Stimulated activated CD8-positive, alpha-beta memory T cell treated with anti-CD3 and anti-CD28 coated beads, Interleukin-2, amount 100 ng/mL, for 48 hours (primary cell): ENCODE measurements around the gene KDF1.

Experiments used
- DNase-seq, 2 donors: peaks; one replicate each; pipeline ENCODE4 v3.0.0-alpha.2; 2020; ENCODE audit warnings: low read depth in 2 of 2

The KDF1 gene

DNA sequence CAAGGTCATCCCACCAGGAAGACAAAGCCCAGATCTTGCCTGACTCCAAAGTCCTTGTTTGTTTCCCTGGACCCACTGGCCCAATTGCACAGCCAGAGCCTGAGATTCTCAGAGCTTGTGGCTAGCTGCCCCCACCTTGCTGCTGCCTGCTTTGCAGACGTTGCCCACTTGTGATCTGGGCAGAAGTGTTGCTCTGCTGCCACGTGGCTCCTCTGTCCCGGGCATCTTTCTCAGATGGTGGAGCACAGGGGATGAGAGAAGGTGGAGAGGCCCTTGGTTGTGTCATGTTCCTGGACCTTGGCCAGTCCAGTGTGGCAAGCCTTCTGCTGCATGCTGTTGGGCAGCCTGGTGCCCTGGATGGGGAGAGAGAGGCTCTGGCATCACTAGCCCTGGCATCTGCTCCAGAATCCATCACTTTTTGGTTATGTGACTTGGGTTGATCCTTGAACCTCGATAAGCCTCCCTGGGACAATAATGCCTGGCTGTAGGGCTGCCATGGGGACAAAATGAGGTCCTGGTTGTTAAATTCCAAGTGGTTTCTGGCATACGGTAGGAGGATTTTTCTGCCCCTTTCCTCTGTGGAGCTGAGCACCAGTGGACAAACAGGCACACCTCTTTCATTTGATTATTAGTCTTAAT lies 44.9 kb downstream of the KDF1 start:
- DNase-seq = no peak

DNA sequence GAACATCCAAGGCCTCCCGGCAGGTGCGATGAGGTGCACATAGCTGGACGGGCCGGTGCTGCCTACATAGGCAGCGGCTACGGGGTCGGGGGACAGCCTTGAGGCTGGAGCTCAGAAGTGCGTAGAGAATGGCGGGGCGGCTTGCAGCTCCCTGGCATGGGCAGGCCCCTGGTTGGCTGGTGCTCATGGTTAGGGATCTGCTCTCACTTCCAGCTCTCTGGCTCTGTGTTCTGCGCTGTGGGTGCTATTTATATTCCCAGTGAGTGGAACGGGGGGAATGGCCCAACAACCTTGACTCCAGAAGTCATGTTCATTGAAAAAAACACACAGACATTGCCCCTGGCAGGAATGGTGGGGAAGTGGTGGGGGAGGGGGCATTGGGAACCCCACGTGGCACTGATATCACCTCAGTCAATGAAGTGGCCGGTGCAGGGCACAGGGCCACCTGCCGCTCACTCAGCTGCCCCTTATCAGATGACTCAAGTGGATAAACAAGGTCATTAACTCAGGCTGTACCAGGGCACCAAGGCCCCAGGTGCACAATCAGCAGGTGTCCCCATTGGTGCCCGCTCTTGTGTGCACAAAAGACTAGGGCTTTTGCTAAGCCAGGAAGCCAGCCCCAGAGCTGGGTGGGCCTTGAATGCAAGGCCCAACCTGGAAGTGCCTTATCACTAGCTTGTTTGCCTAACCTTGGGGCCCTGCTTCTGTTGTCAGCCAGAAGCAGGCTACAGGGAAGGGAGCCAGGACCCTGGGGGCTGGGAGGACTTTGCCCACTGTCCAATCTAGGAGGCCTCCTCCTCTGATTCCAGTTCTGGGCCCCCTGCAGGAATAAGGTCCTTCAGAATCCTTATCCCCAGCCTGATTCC lies 46.3 kb downstream of the KDF1 start, which contains the start of gene NR0B2:
Gene NR0B2 (minus strand): TSS at position 222 of the 866 bp plus-strand sequence. CDS start 35 bp downstream, at position 187.
- DNase-seq = no peak

DNA sequence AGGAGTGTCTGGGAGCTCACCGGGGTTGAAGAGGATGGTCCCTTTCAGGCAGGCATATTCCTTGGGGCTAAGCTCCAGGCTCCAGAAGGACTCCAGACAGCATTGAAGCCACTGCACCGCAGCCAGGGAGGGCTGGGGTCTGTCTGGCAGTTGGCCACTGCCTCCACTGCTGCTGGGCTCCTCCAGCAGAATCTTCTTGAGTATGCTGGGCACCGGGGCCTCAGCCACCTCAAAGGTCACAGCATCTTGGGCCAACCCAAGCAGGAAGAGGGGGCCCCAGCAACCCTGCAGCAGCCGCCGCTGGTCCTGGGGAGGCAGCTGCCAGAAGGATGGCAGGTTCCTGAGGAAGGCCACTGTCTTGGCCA lies 46.9 kb downstream of the KDF1 start:
- no peak for DNase-seq

DNA sequence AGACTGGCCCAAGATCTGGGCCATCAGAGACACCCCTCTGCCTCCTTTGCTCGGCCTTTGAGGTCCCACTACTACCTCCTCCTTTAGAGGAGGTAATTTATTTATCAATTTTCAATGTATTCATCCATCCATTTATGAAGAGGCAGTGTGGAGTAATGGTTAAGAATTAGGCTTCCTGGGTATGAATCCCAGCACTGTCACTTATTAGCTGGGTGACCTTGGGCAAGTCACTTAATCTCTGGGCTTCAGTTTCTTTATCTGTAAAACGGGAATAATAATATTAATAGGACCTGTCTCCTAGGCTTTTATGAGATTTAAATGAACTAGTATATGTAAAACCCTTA lies 48.1 kb downstream of the KDF1 start:
- no peak for DNase-seq

DNA sequence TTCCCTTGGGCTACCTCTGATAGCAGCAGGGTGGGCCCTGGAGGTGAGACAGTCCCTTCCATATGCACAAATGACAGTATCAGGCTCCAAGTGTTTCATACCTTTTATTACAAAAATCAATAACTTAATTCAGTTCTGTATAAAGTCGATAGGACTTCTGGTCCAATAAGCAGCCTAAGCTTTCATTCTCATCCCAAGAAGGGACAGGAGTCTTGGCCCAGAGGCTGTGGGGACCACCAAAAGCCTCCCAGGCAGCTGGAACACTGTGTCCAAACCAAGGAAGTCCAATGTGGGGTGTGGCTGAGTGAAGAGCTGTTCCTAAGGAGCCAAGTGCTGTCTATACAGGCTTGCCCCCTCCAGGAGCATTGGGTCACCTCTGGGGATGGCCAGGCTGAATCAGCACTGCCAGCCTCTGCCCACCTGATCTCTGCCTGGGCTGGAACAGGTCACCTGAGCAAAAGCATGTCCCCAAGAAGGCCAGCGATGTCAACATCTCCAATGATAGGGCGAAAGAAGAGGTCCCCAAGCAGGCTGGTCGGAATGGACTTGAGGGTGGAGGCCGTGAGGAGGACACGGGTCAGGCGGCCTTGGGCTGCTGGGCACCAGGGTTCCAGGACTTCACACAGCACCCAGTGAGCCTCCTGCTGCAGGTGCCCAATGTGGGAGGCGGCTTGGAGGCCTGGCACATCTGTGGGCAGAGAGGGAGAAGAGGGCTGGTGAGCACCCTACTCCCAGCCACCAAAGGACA lies 48.7 kb downstream of the KDF1 start:
- no peak for DNase-seq

DNA sequence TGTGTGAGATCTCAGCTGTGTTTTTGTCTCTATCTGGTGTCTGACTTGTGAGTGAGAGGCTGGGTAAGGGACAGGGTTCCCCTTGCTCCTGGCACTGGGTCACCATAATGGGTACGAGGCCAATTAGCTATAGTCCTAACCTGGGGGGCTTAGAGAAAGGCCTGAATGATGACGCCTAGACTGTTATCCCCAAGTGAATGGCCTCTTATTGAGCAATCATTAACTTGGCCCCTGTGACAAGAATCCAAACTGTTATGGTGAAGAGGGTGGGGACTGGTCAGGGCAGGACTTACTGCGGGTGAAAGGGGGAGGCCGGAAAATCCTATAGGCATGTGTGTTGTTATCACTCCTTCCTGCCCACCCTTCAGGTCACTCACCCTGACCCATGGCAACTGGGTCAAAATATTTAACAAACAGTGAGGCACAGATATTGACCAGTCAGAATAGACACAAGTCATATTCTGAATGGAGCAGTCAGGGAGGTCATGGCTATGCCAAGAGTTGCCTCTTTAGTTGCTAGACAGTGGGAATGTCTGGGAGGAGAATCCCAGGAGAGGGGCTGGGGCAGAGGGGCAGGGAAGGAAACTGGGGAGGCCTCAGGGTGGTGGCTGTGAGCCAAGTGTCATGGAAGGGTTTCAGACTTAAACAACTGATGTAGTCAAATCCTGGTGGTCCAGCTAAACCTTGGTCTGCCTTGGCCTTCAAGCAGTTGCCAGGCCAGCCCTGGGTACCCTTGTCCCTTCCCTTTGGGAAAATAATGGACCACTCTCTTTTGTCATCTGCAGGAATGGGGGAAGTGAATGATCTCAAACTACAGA lies 49.7 kb downstream of the KDF1 start:
- no peak for DNase-seq

DNA sequence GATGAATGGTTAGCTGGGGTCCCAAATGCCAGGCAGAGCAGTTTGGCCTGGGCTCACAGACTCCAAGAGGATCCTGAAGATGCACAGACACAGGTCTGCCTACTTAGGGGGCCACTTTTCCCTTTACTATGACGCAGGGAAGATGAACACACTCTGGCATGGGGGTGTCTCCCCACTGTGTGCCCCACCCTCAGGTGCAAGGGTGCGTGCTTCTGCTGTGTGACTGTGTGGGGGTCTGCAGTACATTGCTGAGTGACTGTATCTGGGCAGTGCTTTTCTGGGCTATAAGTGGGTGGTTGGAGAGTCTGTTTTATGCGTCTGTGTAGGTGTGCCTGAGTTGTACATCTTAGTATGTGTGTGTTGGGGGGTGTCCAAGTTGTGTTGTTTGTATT lies 50.3 kb downstream of the KDF1 start:
- DNase-seq = no peak

DNA sequence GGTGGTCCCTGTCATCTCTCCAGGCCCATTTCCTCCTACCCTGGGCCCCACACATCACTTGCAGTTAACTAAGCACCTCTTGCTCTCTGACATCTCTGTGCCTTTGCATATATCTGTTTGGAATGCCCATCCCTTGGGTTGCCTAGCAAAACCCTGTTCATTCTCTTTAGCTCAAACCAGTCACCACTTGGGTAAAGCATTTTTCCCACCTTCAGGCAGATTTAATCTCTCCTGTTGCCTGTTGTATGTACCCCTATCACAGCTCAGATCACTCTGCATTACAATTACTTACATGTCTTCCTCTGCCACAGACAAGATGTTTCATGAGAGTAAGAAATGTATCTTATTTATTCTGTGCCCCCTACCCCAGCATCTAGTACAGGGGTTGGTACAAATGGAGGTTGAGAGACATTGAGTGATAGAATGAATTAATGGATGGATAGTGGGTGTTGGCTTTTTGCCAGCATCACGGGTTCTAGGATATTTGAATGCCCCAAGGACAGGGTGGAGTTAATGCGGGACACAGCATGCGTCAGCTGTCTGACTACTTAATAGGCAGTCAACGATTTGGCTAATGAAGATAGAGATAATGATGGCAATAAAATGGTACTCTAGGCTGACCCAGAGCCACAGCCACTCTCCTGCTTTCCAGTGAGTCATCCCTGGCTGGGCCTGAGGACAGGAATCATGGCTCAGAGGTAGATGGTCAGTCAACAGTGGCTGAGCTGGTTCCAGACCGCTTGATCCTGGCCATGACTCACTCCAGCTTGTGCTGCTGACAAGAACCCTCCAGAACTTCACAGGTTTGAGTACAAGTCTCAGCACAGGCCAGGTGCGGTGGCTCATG lies 53.0 kb downstream of the KDF1 start:
- no peak for DNase-seq

DNA sequence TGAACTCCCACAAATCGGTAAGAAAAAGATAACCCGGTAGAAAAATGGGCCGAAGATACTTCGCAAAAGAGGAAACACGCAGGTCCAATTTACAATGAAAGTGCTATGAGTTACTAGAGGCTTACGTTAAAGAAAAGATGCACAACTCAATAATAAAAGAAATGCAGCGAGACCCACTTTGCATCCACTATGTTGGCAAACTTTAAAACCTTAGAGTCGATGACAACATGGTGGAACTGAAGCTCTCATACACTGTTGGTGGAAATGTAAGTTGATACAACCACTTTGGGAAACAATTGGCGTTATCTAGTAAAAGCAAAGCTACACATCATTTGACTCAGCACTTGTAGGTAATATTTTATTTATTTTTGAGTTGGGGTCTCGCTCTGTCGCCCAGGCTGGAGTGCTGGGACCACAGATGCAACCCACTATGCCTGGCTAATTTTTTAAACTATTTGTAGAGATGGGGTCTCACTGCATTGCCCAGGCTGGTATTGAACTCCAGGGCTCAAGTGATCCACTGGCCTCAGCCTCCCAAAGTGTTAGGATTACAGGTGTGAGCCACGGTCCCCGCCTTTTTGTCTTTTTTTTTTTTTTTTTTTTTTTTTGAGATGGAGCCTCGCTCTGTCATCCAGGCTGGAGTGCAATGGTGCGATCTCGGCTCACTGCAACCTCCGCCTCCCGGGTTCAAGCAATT lies 59.3 kb downstream of the KDF1 start:
- DNase-seq = no peak

DNA sequence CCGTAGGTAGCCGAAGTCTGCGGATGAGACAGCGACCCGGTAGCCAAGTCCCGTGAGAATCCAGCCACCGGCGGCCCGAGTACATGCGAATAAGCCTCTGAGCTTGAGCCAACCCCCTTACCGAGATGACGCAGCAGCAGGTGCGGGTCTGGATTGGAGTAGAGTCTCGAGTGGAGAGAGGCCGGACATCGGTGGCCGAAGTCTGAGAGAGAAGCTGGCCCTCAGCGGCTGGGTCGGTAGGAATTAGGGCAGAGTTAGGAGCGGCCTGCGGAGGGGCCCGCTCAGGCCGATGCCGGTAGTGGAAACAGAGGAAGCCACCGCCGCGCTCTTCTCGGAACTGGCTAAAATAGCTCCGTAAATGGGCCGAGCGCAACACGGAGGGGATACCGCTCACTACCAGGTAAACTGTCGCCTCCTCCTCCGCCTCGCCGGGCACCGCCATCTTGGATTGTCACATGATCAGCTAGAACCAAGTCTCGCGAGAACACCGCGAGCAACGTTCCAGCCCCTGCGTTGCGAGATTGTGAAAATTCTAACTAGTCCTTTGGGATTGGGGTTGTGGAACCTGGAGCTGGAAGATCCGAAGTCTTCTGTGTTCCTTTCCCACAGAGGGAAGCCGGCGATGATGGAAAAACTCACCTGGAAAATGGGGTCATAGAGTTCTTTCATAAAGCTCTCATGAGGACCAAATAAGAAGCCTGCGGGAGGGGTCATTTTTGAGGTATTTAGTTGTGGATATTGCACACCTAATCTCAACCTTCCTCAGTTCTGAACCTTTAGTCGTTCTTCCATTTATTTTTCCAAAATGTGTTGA lies 60.1 kb downstream of the KDF1 start, which contains the start of gene GPATCH3:
Gene GPATCH3 (minus strand): TSS at position 467 of the 814 bp plus-strand sequence. CDS start 25 bp downstream, at position 442.
- DNase-seq = peak; percentile 77 to 82
